Neural progenitor cell (in vitro differentiated cells): ENCODE data around the gene HEATR5A.

Experiments
- CTCF ChIP-seq: fragments of 200-600 bp; sonication (generic); IDR thresholded peaks from 2 replicates; pipeline ENCODE4 v1.5.1; 2017; ENCODE audit warnings: antibody characterized with exemption, mild to moderate bottlenecking
- EZH2 ChIP-seq: fragments of 200-600 bp; sonication (generic); IDR thresholded peaks from 2 replicates; pipeline ENCODE4 v1.6.1; 2017; ENCODE audit warnings: antibody characterized with exemption, mild to moderate bottlenecking, moderate library complexity
- EZH2phosphoT487 ChIP-seq: fragments of 200-600 bp; sonication (generic); IDR thresholded peaks from 2 replicates; pipeline ENCODE4 v1.6.1; 2017; ENCODE audit warnings: antibody characterized with exemption

- TF ChIP-seq EZH2phosphoT487 (no peak), CTCF (no peak), EZH2 (no peak)
Observed at GRCh38 chr14:31346097-31346496, 74.3 kb downstream of the HEATR5A start.
